Liver (tissue), 3 donors: ENCODE results near the gene TP73.

Experiments used
- EGR1 ChIP-seq, 2 donors: IDR thresholded peaks; 2 replicates each; pipeline ENCODE4 v1.6.1; 2016 to 2018; ENCODE audit warnings: antibody characterized with exemption in 2 of 2, low read depth in 2 of 2
- FOXA1 ChIP-seq: IDR thresholded peaks from 2 replicates; pipeline ENCODE4 v1.6.1; 2016; ENCODE audit warnings: antibody characterized with exemption
- JUND ChIP-seq, 2 donors: IDR thresholded peaks; 2 replicates each; pipeline ENCODE4 v1.6.1; 2016; ENCODE audit warnings: antibody characterized with exemption in 2 of 2
- RAD21 ChIP-seq, 2 donors: IDR thresholded peaks; 2 replicates each; pipeline ENCODE4 v1.6.1; 2016; ENCODE audit warnings: antibody characterized with exemption in 2 of 2, mild to moderate bottlenecking in 2 of 2
- TAF1 ChIP-seq: conservative IDR thresholded peaks from 2 replicates; pipeline ENCODE4 v1.6.1; 2016; ENCODE audit warnings: antibody characterized with exemption, mild to moderate bottlenecking
- YY1 ChIP-seq: IDR thresholded peaks from 2 replicates; pipeline ENCODE4 v1.6.1; 2016; ENCODE audit warnings: antibody characterized with exemption, mild to moderate bottlenecking
- TF ChIP-seq, protein P1 (sequence below): fragments of 150-350 bp; IDR thresholded peaks from 2 replicates; pipeline ENCODE4 v1.5.1; 2017; ENCODE audit warnings: improper control_type of control experiment, low read depth, low read length; ENCODE audit not compliant: missing input control
- TF ChIP-seq, protein P2 (sequence below): IDR thresholded peaks from 2 replicates; pipeline ENCODE4 v1.6.1; 2016; ENCODE audit warnings: antibody characterized with exemption
- TF ChIP-seq, protein P3 (sequence below): IDR thresholded peaks from 2 replicates; pipeline ENCODE4 v1.6.1; 2016; ENCODE audit warnings: antibody characterized with exemption
- TF ChIP-seq, protein P4 (sequence below): IDR thresholded peaks from 2 replicates; pipeline ENCODE4 v1.6.1; 2016; ENCODE audit warnings: antibody characterized with exemption, mild to moderate bottlenecking
- TF ChIP-seq, protein P5 (sequence below): IDR thresholded peaks from 2 replicates; pipeline ENCODE4 v1.6.1; 2016; ENCODE audit warnings: antibody characterized with exemption
- donor health status: healthy.
- donor health status: healthy.

DNA sequence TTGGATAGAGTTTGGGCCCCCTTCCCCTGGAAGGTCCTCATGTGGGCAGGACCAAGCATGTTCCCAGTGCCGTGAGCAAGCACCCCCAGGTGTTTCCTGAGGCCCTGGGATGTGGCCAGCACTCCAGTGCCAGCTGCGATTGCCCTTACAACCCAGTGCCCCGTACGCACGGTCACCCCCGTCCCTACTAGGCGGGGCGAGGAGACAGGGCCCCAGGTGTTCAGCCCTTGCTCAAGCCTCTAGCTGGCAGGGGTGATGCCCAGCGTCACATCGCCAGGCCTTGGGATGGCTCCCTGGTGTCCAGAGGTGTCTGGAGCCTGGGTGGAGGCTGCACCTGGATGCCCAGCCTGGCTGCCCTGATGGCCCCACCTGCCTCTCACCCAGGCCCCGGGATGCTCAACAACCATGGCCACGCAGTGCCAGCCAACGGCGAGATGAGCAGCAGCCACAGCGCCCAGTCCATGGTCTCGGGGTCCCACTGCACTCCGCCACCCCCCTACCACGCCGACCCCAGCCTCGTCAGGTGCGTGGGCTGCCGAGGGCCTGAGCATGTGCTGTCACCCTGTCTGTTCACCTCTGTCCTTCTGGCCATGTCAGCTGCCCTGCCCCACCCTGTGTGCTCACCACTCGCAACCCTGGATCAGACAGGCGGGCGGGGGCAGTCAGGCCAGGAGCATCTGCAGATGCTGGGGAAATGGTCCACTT lies 78.4 kb downstream of the TP73 start:
- TF ChIP-seq TAF1 (no peak), RAD21 (IDR thresholded peaks at IDR 0.05) (no peak), FOXA1 (no peak), YY1 (no peak), EGR1 (IDR thresholded peaks at IDR 0.05; ENCODE audit: low read depth in 2 of 2) (no peak), JUND (IDR thresholded peaks at IDR 0.05) (no peak)
- TF ChIP-seq, protein P1, sequence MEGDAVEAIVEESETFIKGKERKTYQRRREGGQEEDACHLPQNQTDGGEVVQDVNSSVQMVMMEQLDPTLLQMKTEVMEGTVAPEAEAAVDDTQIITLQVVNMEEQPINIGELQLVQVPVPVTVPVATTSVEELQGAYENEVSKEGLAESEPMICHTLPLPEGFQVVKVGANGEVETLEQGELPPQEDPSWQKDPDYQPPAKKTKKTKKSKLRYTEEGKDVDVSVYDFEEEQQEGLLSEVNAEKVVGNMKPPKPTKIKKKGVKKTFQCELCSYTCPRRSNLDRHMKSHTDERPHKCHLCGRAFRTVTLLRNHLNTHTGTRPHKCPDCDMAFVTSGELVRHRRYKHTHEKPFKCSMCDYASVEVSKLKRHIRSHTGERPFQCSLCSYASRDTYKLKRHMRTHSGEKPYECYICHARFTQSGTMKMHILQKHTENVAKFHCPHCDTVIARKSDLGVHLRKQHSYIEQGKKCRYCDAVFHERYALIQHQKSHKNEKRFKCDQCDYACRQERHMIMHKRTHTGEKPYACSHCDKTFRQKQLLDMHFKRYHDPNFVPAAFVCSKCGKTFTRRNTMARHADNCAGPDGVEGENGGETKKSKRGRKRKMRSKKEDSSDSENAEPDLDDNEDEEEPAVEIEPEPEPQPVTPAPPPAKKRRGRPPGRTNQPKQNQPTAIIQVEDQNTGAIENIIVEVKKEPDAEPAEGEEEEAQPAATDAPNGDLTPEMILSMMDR: no peak
- TF ChIP-seq, protein P2, sequence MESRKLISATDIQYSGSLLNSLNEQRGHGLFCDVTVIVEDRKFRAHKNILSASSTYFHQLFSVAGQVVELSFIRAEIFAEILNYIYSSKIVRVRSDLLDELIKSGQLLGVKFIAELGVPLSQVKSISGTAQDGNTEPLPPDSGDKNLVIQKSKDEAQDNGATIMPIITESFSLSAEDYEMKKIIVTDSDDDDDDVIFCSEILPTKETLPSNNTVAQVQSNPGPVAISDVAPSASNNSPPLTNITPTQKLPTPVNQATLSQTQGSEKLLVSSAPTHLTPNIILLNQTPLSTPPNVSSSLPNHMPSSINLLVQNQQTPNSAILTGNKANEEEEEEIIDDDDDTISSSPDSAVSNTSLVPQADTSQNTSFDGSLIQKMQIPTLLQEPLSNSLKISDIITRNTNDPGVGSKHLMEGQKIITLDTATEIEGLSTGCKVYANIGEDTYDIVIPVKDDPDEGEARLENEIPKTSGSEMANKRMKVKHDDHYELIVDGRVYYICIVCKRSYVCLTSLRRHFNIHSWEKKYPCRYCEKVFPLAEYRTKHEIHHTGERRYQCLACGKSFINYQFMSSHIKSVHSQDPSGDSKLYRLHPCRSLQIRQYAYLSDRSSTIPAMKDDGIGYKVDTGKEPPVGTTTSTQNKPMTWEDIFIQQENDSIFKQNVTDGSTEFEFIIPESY: no peak
- TF ChIP-seq, protein P3, sequence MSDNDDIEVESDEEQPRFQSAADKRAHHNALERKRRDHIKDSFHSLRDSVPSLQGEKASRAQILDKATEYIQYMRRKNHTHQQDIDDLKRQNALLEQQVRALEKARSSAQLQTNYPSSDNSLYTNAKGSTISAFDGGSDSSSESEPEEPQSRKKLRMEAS: no peak
- TF ChIP-seq, protein P4, sequence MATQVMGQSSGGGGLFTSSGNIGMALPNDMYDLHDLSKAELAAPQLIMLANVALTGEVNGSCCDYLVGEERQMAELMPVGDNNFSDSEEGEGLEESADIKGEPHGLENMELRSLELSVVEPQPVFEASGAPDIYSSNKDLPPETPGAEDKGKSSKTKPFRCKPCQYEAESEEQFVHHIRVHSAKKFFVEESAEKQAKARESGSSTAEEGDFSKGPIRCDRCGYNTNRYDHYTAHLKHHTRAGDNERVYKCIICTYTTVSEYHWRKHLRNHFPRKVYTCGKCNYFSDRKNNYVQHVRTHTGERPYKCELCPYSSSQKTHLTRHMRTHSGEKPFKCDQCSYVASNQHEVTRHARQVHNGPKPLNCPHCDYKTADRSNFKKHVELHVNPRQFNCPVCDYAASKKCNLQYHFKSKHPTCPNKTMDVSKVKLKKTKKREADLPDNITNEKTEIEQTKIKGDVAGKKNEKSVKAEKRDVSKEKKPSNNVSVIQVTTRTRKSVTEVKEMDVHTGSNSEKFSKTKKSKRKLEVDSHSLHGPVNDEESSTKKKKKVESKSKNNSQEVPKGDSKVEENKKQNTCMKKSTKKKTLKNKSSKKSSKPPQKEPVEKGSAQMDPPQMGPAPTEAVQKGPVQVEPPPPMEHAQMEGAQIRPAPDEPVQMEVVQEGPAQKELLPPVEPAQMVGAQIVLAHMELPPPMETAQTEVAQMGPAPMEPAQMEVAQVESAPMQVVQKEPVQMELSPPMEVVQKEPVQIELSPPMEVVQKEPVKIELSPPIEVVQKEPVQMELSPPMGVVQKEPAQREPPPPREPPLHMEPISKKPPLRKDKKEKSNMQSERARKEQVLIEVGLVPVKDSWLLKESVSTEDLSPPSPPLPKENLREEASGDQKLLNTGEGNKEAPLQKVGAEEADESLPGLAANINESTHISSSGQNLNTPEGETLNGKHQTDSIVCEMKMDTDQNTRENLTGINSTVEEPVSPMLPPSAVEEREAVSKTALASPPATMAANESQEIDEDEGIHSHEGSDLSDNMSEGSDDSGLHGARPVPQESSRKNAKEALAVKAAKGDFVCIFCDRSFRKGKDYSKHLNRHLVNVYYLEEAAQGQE: no peak
- TF ChIP-seq, protein P5, sequence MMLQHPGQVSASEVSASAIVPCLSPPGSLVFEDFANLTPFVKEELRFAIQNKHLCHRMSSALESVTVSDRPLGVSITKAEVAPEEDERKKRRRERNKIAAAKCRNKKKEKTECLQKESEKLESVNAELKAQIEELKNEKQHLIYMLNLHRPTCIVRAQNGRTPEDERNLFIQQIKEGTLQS: no peak
